Panc1 (cell line): Measurements from ENCODE around the gene MACROH2A1. TPM values are rescaled to one million over a fixed set of nuclear protein-coding genes. Genes with fewer than 3 reads are reported as not detected.

Source experiments
- ATAC-seq: fragments of 200-7000 bp; cut with Tn5 transposase; 2 replicates; pipeline ENCODE4 v1.9.1; 2020; ENCODE audit warnings: mild to moderate bottlenecking, moderate library complexity
- BruUV-seq: library from RNA; stranded (reverse); fragments of 400-500 nt; replicated peaks from 2 replicates; lab custom pipeline; 2021; lab: Mats Ljungman, UMichigan
- CTCF ChIA-PET: fragments of 300-600 bp; sonication (Branson Sonifier 250); formaldehyde crosslinking; loops from one replicate; lab custom pipeline; 2022; ENCODE audit warnings: antibody characterized with exemption; lab: Charles Lee
- POLR2A ChIA-PET: fragments of 300-600 bp; sonication (Branson Sonifier 250); formaldehyde crosslinking; loops from one replicate; lab custom pipeline; 2022; ENCODE audit warnings: antibody characterized with exemption; lab: Charles Lee
- DNase-seq: peaks from one replicate; pipeline ENCODE4 v3.0.0-alpha.2; 2010; ENCODE audit warnings: low read depth, low spot score
- H3K27ac ChIP-seq: 2 replicates; pipeline ENCODE4 v1.5.1; 2011; ENCODE audit warnings: mild to moderate bottlenecking, low read length, inconsistent platforms
- H3K27me3 ChIP-seq: fragments of 200-500 bp; sonication (Bioruptor generic); 2 replicates; pipeline ENCODE4 v1.6.0; 2014; ENCODE audit warnings: low read length, inconsistent platforms; ENCODE audit not compliant: control insufficient read depth, insufficient read depth
- H3K36me3 ChIP-seq: fragments of 200-500 bp; sonication (Bioruptor generic); 2 replicates; pipeline ENCODE4 v1.5.1; 2014; ENCODE audit warnings: inconsistent platforms, mild to moderate bottlenecking, low read length, moderate library complexity; ENCODE audit not compliant: control insufficient read depth, insufficient read depth
- H3K4me1 ChIP-seq: 2 replicates; pipeline ENCODE4 v1.5.1; 2011; ENCODE audit warnings: inconsistent platforms, mild to moderate bottlenecking, low read length, moderate library complexity; ENCODE audit not compliant: control insufficient read depth, insufficient read depth
- H3K4me3 ChIP-seq, 2 experiments: 2 replicates each; pipeline ENCODE4 v1.5.1; 2011 to 2012; ENCODE audit warnings: low read depth in 2 of 2, low read length in 2 of 2, mild to moderate bottlenecking in 2 of 2, inconsistent platforms in 1 of 2, moderate library complexity in 1 of 2
- H3K9me3 ChIP-seq: fragments of 200-500 bp; sonication (Bioruptor generic); 2 replicates; pipeline ENCODE4 v1.5.1; 2014; ENCODE audit warnings: low read depth, mild to moderate bottlenecking, inconsistent platforms, low read length, moderate library complexity; ENCODE audit not compliant: control insufficient read depth, insufficient read depth
- CTCF ChIP-seq: fragments of 450-650 bp; IDR thresholded peaks from 2 replicates; pipeline ENCODE4 v1.5.1; 2017; ENCODE audit warnings: mild to moderate bottlenecking
- POLR2AphosphoS5 ChIP-seq: IDR thresholded peaks from 2 replicates; pipeline ENCODE4 v1.6.1; 2012; ENCODE audit warnings: mild to moderate bottlenecking, low read depth, low read length, moderate library complexity
- REST ChIP-seq, 2 experiments: IDR thresholded peaks; 2 replicates each; pipeline ENCODE4 v1.6.1; 2011 to 2012; ENCODE audit warnings: low read depth in 2 of 2, control low read depth in 1 of 2, low read length in 1 of 2, mild to moderate bottlenecking in 1 of 2, moderate library complexity in 1 of 2; ENCODE audit not compliant: insufficient read depth in 1 of 2
- SIN3A ChIP-seq: IDR thresholded peaks from 2 replicates; pipeline ENCODE4 v1.6.1; 2012; ENCODE audit warnings: low read depth, mild to moderate bottlenecking, low read length, moderate library complexity, borderline replicate concordance; ENCODE audit not compliant: insufficient read depth
- TCF7L2 ChIP-seq: IDR thresholded peaks from 2 replicates; pipeline ENCODE4 v1.6.1; 2011; ENCODE audit warnings: mild to moderate bottlenecking, low read depth, low read length, inconsistent platforms
- in situ Hi-C: cut with HindIII; loops from 2 replicates; pipeline ENCODE4 v1.10.0; 2016; ENCODE audit warnings: low sequenced_read_pairs, low pct_unique_long_range_greater_than_20kb
- intact Hi-C: fragments of 100-400 bp; cut with micrococcal nuclease; formaldehyde crosslinking; loops from one replicate; pipeline ENCODE4 v1.10.0; 2022; ENCODE audit not compliant: unreplicated experiment
- total RNA-seq: library from RNA; stranded (reverse); gene quantifications from one replicate; pipeline ENCODE4 v1.2.1, GENCODE V29; 2021; ENCODE audit not compliant: unreplicated experiment

MACROH2A1 gene
- total RNA-seq, 1 experiment from 2014 or later: 162 TPM

GRCh38 chr5:135294793-135295192 lies 104.2 kb downstream of the MACROH2A1 start:
- ChIA-PET CTCF (no interaction called here), POLR2A (no interaction called here)
- H3K27me3 ChIP-seq: peaks cover 17% of the 10 kb centered on the region; the same call in 1 of the 2 replicates
- in situ Hi-C loops: no loop called here
- H3K4me3 ChIP-seq: no peak overlapping the region
- H3K4me1 ChIP-seq: no peaks in the 10 kb centered on the region
- TF ChIP-seq REST (IDR thresholded peaks at IDR 0.05; ENCODE audit: insufficient read depth in 1 of 2, low read depth in 2 of 2, low read length in 1 of 2) (no peak), POLR2AphosphoS5 (no peak), CTCF (no peak), SIN3A (no peak), TCF7L2 (no peak)
- ATAC-seq (no peak), DNase-seq (no peak)
- BruUV-seq: no TSS peak
- H3K9me3 ChIP-seq: no peaks in the 10 kb centered on the region
- no peak overlapping the region for H3K27ac ChIP-seq
- no peaks in the 10 kb centered on the region for H3K36me3 ChIP-seq
- intact Hi-C loops: no loop called here

DNA sequence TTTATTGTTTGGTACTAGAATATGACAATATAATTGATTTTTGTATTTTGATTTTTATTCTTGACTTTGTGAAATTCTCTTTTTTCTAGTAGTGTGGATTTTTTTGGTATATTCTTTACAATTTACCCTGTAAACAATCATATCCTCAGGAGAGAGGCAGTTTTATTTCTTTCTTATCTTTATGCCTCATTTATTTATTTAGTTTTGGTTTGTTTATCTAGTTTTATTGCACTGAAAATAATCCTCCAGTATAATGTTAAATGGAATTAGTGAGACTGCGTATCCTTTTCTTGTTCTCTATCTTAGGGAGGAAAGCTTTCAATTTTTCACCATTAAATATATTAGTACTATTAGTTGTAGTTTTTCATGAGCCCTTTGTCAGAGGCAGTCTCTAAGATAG lies 109.4 kb downstream of the MACROH2A1 start:
- no peaks in the 10 kb centered on the region for H3K4me1 ChIP-seq
- no TSS peak for BruUV-seq
- peaks cover 6% of the 10 kb centered on the region; the same call in 1 of the 2 replicates for H3K9me3 ChIP-seq
- no peak overlapping the region for H3K4me3 ChIP-seq
- POLR2A ChIA-PET: no interaction called here
- ATAC-seq: no peak
- no peak for DNase-seq
- no peak overlapping the region for H3K27ac ChIP-seq
- H3K36me3 ChIP-seq: no peaks in the 10 kb centered on the region
- in situ Hi-C loops: no loop called here
- intact Hi-C loops: no loop called here
- TF ChIP-seq POLR2AphosphoS5 (no peak), REST (IDR thresholded peaks at IDR 0.05; ENCODE audit: insufficient read depth in 1 of 2, low read depth in 2 of 2, low read length in 1 of 2) (no peak), TCF7L2 (no peak), SIN3A (no peak), CTCF (no peak)
- CTCF ChIA-PET: no interaction called here
- peaks cover 11% of the 10 kb centered on the region; the same call in 1 of the 2 replicates for H3K27me3 ChIP-seq
